Umbilical cord (tissue), 2 donors: Measurements from ENCODE around the gene TNP2. TPM values are rescaled to one million over a fixed set of nuclear protein-coding genes. Genes with fewer than 3 reads are reported as not detected.

ENCODE experiments used
- DNase-seq: peaks from one replicate; pipeline ENCODE4 v3.0.0-alpha.2; 2015; ENCODE audit warnings: low spot score
- total RNA-seq: library from RNA; depleted of rRNA; stranded (reverse); fragments of >200 nt; gene quantifications from one replicate; pipeline ENCODE4 v1.2.3, GENCODE V29; 2014; ENCODE audit warnings: low replicate concordance; ENCODE audit not compliant: insufficient read depth

The TNP2 gene
- 5.3 TPM for total RNA-seq

DNA sequence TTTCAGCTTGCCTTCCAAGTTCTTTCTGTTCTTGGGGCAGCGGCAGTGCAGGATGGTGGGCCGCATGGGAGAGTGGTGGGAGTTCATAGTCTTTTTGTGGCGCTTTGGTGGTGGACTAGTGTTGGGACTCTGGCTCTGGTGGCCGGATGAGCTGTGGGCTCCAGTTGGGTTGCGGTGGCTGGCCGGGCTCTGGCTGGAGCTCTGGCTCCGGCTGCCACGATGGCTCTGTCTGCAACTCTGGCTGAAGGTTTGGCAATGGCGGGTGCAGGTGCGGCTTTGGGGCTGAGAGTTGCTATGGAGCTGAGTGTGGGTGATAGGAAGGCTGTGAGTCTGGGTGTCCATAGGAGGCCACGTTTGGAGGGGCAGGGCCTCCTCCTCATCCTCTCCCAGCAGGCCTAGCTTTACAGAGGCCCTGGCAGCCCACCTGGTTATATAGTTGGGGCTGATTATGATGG is at the start of gene TNP2:
TNP2 (minus strand) TSS at position 405 of the 455 bp plus-strand sequence; CDS start at position 342, 63 bp downstream.
- no peak for DNase-seq

DNA sequence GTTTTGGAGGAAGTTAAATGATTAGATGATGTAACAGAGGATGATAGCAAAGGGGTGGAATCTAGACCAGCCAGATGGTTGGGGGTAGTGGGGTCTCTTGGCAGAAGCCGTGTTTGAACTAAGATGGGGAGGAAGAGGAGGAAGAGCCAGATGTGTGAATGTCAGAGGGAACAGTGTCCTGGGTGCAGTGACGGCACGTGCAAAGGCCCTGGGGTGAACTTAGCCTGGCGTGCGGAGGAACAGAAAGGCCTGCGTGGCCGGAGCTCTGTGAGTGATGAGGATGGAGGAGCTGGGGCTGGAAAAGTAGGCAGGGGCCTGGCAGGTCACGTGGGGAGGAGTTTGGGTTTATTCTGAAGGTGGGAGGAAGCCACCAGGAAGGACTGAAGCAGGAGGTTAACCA is 49.7 kb upstream of the TNP2 start:
- no peak for DNase-seq

DNA sequence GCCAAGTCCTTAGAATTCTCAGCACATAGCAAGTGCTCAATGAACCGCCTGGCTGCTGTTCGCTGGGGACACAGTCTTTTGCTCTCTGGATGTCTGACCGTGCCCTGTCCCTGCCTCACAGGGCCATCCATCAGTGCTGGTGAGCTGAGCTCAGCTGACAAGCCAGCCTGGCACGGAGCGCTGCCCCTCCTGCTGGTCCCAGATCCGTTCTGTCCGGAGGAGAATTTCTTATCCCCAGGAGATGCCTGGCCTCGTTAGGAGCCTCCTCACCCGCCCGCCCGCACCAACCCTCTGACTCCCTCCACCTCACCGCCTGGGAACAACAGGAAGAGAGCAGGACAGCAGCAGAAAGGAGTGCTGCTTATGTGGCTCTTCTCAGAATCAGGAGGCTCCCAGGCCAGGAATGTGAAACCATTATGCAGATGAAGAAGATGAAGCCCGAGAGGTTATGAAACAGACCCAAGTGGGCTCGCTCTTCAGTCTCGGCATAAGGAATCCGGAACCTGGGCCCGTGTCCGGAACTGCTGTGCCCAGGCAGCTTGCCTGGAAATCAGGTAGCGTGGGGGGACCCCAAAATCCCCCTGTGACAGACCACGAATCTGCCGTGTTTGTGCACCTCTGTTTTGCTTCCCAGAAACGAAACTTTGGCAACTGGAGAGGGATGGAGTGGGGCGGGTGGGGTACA is 47.3 kb upstream of the TNP2 start:
- peak; percentile 26 for DNase-seq

DNA sequence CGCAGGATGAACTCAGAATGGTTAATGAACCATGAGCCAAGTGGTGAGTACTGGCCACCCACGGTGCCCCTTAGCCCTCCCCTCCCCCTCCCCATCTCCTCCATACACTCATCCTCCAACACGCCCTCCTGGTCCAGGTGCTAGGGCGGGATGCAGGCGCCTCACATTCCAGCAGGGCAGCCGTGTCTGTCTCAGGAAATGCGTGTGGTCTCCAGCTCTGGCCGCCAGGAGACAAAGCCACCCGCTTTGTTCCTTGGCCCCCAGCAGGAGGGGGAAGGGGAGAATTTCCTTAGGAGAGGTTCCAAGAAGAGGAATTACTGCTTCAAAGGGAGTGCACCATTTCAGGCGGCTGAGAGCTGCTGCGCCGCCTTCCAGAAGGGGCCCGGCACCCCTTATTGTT is 46.4 kb upstream of the TNP2 start:
- DNase-seq = peak; percentile 63

DNA sequence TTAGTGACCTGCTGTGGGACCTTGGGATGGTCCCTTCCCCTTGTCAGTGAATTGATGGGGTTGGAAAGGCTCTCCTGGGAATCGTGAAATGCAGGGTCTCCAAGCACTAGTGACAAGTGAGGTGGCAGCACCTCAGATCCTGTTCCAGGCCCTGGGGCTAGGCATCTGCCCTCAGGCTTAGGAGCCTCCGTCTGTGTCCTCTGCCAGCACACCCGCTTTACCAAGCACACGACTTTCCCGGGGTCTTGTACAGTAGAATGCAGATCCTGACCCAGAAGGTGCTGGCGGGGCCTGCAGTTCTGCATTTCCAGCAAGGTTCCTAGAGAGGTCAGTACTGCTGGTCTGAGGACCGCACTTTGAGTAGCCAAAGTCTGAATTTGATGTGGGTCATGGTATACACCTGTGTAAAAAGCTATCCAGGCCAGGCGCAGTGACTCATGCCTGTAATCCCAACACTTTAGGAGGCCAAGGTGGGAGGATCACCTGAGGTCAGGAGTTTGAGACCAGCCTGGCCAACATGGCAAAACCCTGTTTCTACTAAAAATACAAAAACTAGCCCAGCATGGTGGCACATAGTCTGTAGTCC is 45.3 kb upstream of the TNP2 start:
- DNase-seq = no peak

DNA sequence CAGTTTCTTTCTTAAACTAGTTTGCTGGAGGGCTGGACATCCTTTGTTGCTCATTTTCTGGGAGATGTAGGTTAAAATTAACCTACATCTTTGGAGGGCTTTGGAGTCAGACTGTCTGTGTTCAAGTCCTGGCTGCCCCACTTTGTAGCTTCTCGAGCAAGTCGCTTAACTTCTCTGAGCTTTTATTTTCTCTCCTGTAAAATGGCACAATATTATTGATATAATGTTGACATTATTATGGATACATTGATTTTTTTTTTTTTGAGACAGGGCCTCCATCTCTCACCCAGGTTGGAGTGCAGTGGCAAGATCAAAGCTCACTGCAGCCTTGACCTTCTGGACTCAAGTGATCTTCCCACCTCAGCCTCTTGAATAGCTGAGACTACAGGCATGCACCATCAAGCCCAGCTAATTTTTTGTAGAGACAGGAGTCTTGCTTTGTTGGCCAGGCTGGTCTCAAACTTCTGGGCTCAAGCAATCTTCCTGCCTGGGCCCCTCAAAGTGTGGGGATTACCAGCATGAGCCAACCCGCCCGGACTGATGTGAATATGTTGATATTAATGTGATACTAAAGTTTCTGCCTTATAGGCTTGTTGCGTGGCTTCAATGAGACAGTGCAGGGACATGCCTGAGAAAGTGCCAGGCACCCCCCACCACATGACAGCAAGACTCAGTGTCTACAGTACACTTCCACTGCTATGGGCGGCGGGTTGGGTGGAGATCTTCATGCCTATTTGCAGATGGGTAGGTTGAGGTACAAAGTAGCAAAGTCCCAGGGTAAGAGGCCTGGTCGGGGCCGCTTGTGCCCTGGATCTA is 44.6 kb upstream of the TNP2 start:
- no peak for DNase-seq

DNA sequence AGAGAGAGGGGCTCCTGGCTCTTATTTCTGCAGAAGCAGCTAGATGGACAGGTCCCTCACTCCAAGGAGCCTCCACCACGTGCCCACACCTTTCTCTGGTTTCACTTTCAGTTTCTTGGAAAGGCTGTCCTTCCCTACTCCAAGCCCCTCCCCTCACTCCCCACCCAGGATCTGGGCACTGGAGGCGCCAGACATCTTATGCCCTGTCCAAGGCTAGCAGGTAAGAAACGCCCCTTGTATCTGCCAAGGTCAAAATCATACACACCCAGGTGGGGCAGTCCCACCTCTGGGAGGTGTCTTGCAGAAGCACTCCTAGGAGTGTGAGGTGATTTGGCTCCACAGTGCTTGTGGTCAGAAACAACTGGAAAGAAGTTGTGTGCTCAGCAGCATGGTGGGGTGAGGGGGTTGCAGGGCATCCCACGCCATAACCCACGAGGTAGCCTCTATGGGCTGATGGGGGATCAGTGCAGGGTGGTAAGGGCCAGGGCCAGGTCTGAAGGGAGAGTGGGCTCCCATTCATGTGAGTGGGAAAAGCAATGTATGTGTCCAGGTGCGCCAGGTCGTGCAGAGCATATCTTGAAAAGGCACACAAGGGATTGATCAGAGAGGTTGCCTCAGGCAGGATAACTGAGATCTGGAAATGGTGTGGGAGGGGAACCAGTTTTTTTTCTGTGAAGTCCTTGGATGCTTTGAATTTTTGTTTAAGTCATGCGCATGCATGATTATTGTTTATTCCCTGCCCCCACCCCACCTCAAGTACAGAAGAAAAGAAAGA is 43.8 kb upstream of the TNP2 start:
- DNase-seq = peak; percentile 56

DNA sequence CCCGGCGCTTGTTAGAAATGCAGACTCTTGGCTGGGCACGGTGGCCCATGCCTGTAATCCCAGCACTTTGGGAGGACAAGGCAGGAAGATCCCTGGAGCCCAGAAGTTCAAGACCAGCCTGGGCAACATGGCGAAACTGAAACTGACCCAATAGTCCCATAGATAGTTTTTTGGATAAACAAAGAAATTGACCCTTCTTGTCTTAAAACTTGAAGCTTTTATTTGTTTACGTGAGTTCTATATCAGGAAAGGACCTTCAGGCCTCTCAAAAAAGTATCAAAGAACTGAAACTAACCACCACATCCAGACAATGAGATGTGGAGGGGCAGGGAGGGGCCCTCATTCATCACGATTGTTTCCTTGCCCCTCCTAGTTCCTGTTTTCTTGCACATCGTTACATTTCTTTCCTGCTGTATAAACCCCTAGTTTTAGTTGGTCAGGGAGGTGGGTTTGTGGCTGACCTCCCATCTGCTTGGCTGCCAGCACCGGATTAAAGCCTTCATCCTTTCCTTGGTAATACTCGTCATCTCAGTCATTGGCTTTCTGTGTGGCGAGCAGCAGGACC is 42.0 kb upstream of the TNP2 start:
- DNase-seq = no peak

DNA sequence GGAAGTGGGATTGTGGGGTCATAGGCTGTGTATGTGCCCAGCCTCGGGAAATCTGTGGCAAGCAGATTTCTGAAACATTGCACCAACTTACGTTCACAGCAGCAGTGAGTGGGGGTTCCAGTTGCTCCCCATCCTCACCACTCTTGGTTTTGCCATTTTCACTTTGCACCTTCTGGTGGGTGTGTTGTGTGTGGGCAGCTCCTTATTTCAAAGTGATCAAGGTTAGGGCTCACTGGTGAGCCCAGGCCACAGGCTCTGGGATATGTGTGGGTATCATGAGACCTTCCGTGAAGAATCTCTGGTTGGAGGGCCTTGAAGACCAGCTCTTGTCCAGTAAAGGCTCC is 41.5 kb upstream of the TNP2 start:
- DNase-seq = no peak

DNA sequence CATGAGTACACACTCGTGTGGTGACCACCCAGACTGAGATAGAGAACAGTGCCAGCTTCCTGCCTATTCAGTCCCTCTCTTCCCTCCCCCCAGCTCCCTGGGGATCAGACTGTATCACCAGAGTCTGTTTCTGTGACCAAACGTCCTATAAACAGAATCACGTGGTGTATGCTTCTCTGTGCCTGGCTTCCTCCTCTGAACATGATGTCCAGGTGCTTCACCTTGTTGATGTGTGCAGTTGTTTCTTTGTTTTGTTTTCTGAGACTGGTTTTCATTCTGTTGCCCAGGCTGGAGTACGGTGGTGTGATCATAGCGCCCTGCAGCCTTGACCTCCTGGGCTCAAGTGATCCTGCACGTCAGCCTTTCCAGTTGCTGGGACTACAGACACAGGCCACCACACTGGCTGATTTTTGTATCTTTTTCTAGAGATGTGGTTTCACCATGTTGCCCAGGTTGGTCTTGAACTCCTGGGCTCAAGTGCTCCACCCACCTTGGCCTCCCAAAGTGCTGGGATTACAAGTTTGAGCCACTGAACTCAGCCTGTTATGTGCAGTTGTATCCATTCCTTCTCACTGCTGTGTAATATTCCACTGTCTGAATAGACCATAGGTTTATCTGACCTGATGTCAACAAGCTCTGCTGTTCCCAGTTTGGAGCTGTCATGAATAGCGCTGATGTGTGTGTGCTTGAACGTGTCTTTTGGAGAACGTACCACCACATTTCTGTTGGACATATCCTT is 40.9 kb upstream of the TNP2 start:
- DNase-seq = no peak

DNA sequence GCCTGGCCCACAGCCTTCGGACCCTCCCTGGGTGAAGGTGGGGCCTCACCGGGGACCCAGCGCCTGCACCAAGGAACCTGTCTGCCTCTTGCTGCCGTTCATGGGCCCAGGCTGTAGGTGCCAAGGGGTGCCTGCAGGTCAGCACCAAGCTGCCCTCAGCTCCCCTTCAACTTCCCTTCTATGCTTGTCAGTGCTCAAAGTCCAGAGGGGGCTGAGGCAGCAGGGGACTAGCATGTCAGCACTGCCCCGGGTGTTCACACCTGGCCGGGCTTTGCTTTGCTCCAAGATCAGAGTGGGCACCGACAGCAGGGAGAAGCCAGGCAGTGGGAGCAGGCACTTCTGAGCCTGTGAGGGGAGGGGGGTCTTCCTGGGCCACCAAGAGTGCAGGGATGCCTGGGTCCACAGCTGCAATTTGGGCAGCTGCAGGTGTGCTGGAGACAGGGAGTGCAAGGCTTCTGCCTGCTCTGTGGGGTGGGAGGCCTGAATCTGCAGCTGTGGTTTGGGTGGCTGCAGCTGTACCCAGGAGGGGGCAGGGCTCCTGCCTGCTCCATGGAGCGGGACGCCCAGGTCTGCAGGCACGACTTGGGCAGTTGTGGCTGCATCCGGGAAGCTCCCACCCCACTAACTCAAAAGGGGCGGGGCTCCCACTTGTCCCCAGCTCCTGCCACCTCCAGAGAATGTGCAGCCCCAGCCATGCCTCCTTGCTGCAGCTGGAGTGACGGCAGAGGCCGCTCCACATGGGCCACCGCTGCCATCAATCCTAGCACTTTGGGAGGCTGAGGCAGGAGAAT is 39.6 kb upstream of the TNP2 start:
- no peak for DNase-seq

DNA sequence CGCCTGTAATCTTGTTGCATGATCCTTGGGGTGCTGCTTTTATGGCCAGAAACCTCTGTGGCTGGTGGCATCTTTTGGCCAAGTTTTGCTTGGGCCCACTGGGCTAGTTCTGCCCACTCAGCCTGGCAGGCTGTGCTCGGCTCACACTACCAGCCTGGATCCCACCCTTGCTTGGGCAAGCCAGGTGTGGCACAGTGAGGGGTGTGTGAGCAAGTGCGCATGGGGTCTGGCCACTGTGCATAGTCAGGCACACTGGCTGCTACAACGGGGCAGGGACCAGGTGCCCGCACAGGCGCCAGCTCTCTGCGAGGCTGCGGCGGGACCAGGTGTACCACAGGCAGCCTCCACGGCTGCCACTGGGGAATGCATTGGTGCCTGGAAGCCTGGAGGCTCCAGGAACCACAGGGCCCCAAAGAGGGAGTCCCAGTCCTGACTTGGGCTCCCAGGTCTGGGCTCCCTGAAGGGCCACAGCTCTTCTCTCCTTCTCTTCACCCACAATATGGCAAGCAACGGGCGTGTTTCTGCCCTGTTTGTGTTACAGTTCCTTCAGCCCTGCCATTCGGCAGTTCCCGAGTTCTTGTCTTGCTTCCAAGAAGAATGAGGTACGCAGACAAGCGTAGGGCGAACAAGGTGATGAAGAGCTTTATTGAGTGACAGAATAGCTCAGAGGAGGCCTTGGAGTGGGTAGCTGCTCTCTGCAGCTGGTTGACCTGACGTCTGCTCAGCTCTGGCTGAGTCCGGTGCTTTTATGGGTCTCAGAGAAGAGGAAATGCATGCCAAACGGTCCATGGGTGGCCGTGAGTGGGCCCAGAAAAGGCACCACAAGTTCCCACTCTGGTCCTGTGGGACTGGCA is 38.7 kb upstream of the TNP2 start:
- no peak for DNase-seq

DNA sequence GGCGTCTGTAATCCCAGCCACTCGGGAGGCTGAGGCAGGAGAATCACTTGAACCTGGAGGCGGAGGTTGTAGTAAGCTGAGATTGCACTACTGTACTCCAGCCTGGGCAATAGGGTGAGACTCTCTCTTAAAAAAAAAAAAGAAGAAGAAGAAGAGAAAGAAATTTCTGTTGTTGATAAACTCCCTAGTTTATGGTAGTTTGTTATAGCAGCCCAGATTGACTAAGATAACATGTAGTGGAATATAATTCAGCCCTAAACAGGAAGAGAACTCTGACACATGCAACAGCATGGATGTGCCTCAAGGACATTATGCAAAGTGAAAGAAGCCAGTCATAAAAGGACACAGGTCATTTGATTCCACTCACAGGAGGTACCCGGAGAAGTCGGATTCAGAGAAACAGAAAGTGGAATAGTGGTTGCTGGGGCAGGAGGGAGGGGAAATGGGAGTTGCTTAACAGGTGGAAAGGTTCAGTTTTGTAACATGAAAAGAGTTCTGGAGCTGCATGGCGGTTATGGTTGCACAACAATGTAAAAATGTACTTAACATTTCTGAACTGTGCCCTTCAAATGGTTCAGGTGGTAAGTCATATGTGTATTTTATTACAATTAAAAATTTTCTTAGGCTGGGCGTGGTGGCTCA is 38.0 kb upstream of the TNP2 start:
- no peak for DNase-seq

DNA sequence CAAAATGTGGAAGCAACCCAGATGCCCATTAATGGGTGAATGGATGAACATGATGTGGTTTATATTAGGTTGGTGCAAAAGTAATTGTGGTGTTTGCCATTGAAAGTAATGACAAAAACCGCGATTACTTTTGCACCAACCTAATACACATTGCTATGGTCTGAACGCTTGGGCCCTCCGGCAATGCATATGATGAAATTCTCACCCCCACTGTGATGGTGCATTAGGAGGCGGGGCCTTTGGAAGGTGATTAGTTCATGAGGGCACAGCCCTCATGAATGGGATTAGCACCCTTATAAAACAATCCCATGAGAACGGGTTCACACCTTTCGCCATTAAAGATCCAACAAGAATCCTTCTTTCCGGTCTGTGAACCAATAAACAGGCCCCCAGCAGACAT is 37.3 kb upstream of the TNP2 start:
- DNase-seq = no peak

DNA sequence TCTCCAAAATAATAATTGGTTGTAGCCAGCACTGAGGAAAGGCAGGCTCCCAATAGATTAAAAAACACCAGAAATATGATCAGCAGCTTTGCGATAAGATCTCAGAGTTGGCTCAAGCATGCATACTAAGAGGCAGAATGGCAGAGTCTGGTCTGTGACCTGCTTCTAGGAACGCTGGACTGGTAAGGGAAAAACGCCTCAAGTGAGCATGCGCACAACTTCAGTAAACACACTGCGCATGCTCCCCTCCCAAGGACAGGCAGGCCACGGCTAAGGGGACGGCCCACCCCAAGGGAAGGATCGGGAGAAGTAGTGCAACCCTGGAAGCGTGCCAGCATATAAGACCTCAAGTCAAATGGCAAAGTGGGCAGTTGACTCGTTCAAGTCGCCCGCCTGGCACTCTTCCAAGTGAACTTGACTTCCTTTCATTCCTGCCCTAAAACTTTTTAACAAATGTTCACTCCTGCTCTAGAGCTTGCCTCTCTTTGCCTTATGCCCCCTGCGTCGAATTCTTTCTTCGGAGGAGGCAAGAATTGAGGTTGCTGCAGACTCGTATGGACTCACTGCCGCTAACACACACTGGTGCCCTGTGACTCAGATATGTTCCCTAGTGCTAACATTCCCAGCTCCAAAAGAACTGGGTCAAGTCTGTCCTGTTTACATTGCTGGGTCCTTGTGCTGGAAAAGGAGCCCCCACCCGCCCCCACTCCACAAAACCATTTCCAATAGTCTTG is 34.4 kb upstream of the TNP2 start:
- DNase-seq = peak; percentile 66

DNA sequence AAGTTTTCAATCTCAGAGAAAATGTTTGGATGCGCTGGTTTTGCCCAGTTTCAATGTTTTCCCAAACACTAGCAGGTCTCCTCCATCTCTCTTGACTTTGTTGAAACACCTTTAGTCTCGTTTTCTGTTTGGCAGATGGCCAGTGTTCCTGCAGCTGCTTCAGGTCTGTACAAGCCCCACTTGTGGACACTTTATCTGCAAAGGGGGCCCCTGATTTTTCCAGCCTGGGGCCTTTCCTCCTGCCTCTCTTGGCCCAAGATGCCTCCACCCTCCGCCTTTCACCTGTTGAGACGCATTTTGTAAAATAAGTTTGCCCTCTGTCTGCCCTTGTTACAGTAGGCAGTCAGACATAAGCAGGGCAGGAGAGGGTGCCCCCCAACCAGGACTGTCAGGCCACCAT is 33.9 kb upstream of the TNP2 start:
- peak; percentile 77 for DNase-seq

DNA sequence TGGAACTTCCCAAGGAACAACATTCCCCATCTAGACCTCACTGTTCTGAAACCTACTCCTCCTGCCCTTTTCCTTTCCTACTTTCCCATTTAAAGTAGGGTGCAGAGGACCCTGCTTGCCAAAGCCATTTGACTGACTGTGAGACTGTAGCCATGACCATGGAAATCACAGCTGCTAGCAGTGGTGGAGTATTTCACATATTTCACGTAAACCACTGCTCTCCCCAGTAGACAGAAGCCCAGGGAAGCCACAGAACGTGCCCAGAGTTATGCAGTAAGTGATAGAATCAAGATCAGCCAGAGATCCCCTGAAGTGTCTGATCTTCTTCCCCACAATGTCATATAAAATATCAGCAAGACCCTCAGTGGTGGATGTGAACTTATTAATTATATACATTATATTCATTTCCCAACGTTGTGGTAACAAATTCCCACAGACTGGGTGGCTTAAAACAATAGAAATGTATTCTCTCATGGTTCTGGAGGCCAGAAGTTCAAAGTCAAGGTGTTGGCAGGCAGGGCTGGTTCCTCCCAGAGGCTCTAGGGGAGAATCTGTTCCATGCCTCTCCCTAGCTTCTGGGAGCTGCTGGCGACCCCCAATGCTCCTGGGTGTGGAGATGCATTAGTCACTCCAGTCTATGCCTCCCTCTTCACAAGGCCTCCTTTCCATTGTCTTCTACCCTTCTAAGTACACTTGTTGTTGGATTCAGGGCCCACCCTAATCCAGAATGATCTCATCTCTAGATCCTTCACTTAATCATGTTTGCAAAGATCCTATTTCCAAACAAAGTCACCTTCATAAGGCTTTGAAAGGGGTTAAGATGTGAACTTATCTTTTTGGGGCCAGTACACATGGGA is 32.7 kb upstream of the TNP2 start:
- no peak for DNase-seq
